Ascending aorta (tissue), 2 donors: Measurements from ENCODE around the gene CALM3. TPM values are rescaled to one million over a fixed set of nuclear protein-coding genes. Genes with fewer than 3 reads are reported as not detected.

ENCODE experiments used
- DNase-seq, 2 donors: peaks; one replicate each; pipeline ENCODE4 v3.0.0-alpha.2; 2019; ENCODE audit warnings: low spot score in 2 of 2
- H3K27ac ChIP-seq, 2 donors: fragments of 200-600 bp; sonication (generic); one replicate each; pipeline ENCODE4 v1.5.1; 2016 to 2017; ENCODE audit warnings: mild to moderate bottlenecking in 1 of 2
- H3K27me3 ChIP-seq: fragments of 200-600 bp; sonication (generic); one replicate; pipeline ENCODE4 v1.5.1; 2017
- H3K36me3 ChIP-seq, 2 donors: fragments of 200-600 bp; sonication (generic); one replicate each; pipeline ENCODE4 v1.5.1; 2016
- H3K4me1 ChIP-seq, 2 donors: fragments of 200-600 bp; sonication (generic); one replicate each; pipeline ENCODE4 v1.5.1; 2016 to 2017; ENCODE audit warnings: mild to moderate bottlenecking in 1 of 2
- H3K4me3 ChIP-seq, 2 donors: fragments of 200-600 bp; sonication (generic); one replicate each; pipeline ENCODE4 v1.5.1; 2016 to 2017; ENCODE audit warnings: mild to moderate bottlenecking in 1 of 2
- H3K9me3 ChIP-seq, 2 donors: fragments of 200-600 bp; sonication (generic); one replicate each; pipeline ENCODE4 v1.5.1; 2016
- intact Hi-C: fragments of 100-400 bp; cut with DNase I; formaldehyde crosslinking; loops from one replicate; pipeline ENCODE4 v1.15.1; 2023
- total RNA-seq: library from RNA; depleted of rRNA; stranded (reverse); fragments of >200 nt; gene quantifications from one replicate; pipeline ENCODE4 v1.1.0, GENCODE V29; 2016
- TF ChIP-seq, protein P1 (sequence below), 3 experiments: fragments of 200-600 bp in 2 of 3; fragments of 450-650 bp in 1 of 3; sonication (generic) in 2 of 3; IDR thresholded peaks; one replicate each; pipeline ENCODE4 v1.5.1; 2016 to 2019; ENCODE audit warnings: antibody characterized with exemption in 3 of 3, mild to moderate bottlenecking in 1 of 3, moderate library complexity in 1 of 3

CALM3 gene
- total RNA-seq, 1 donor from 2014 or later = 159 TPM

DNA sequence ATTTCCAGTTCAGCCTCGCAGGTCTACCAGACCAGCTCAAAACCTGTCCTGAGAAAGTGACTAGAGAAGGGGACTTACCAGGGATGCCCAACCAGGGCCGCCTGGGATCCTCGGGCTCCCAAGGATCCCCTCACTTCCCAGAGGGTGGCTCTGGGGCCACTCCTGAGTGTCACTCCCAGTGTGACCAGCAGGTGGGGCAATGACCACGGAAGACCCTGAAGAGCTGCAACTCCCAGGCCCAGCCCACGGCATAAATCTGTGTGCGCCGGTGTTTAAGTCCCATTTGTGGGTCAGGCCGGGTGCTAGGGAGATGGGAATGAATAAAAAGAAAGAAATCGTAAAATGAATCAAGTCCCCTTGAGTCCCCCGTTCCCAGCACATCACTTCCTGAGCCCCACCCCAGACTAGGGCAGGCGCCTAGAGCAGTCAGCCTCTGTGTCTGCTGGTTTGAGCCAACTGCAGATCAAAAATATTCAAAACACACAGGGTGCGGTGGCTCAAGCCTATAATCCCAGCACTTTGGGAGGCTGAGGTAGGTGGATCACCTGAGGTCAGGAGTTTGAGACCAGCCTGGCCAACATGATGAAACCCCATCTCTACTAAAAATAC lies 13.1 kb downstream of the CALM3 start:
- H3K4me1 ChIP-seq = peaks cover 9 to 21% of the 10 kb centered on the region in 2 donors
- peaks cover 10 to 25% of the 10 kb centered on the region in 2 donors for H3K36me3 ChIP-seq
- H3K4me3 ChIP-seq = no peak overlapping the region
- H3K9me3 ChIP-seq = no peaks in the 10 kb centered on the region
- intact Hi-C loops = loop anchor here (1.0 kb wide), 1 partner anchor 48 kb away; no protein-coding TSS in a partner anchor
- peak overlapping the region; percentile 1 to 23 for H3K27ac ChIP-seq
- TF ChIP-seq, protein P1, sequence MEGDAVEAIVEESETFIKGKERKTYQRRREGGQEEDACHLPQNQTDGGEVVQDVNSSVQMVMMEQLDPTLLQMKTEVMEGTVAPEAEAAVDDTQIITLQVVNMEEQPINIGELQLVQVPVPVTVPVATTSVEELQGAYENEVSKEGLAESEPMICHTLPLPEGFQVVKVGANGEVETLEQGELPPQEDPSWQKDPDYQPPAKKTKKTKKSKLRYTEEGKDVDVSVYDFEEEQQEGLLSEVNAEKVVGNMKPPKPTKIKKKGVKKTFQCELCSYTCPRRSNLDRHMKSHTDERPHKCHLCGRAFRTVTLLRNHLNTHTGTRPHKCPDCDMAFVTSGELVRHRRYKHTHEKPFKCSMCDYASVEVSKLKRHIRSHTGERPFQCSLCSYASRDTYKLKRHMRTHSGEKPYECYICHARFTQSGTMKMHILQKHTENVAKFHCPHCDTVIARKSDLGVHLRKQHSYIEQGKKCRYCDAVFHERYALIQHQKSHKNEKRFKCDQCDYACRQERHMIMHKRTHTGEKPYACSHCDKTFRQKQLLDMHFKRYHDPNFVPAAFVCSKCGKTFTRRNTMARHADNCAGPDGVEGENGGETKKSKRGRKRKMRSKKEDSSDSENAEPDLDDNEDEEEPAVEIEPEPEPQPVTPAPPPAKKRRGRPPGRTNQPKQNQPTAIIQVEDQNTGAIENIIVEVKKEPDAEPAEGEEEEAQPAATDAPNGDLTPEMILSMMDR (IDR thresholded peaks at IDR 0.05) = peak; percentile 91 to 95 (median 94)
- no peaks in the 10 kb centered on the region for H3K27me3 ChIP-seq
- peak in 1 of 2 donors; percentile 91 for DNase-seq

- Histone ChIP-seq H3K4me3 (no peak overlapping the region), H3K9me3 (no peaks in the 10 kb centered on the region), H3K36me3 (peaks cover 0 to 8% of the 10 kb centered on the region in 2 donors), H3K27ac (no peak overlapping the region), H3K27me3 (no peaks in the 10 kb centered on the region), H3K4me1 (peaks cover 16 to 34% of the 10 kb centered on the region in 2 donors)
- intact Hi-C loops = no loop called here
- TF ChIP-seq, protein P1 (IDR thresholded peaks at IDR 0.05) = no peak
- DNase-seq = no peak
Measured at GRCh38 chr19:46615966-46616365, 14.8 kb downstream of the CALM3 start.

DNA sequence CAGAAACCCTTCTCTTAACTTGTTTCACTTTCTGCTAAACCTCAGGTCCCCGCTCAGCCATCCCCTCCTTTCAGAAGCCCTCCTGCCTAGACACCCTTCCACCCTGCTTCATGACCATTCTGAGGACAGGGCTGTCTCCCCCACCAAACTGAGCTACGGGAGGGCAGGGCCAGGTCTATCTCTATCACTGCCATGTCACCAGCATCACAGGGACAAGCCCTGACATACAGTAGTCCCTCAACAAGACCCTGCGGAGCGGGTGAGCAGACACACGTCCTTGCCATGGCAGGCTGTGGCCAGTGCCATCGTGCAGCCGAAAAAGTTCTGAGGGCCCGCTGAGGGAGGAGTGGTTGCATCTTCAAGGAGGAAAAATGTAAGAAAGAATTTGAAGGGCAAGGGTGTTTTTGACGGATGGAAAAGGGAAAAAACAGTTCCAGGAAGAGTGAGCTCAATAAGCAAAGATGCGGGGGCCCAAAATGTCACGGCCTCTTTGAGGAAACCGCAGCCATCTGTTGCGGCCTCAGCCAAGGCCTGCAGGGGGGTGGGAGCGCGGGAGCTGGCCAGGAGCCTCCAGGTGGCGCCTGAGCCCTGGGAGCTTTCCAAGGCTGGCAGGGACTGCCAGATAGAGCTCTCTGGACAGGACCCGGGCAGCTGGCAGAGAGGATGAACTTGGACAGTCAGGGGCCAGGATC lies 15.6 kb downstream of the CALM3 start:
- no peaks in the 10 kb centered on the region for H3K9me3 ChIP-seq
- H3K4me3 ChIP-seq = no peak overlapping the region
- H3K27ac ChIP-seq = peak overlapping the region; percentile 30 to 39
- H3K36me3 ChIP-seq = peaks cover 0 to 6% of the 10 kb centered on the region in 2 donors
- H3K4me1 ChIP-seq = peaks cover 16 to 36% of the 10 kb centered on the region in 2 donors
- intact Hi-C loops = no loop called here
- no peak for DNase-seq
- TF ChIP-seq, protein P1 (IDR thresholded peaks at IDR 0.05) = peak in 2 of 3 experiments; percentile 18 to 50
- H3K27me3 ChIP-seq = no peaks in the 10 kb centered on the region

DNA sequence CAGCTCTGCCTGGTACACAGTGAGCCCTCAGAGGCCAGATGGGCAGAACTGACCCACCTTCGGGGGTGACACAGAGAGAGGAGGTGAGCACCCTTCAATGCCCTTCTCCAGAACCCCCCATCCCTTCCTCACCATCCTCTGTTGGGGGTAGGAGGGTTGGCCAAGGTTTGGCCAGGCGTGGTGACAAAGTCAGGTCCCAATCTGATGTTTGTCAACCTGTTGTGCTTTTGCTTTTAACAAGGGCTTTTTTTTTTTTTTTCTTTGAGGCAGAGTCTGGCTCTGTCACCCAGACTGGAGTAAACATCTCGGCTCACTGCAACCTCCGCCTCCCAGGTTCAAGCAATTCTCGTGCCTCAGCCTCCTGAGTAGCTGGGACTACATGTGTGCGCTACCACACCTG lies 16.5 kb downstream of the CALM3 start:
- no peak overlapping the region for H3K4me3 ChIP-seq
- TF ChIP-seq, protein P1 (IDR thresholded peaks at IDR 0.05) = no peak
- no peaks in the 10 kb centered on the region for H3K27me3 ChIP-seq
- DNase-seq = no peak
- H3K9me3 ChIP-seq = no peaks in the 10 kb centered on the region
- intact Hi-C loops = no loop called here
- H3K4me1 ChIP-seq = peaks cover 16 to 36% of the 10 kb centered on the region in 2 donors
- peaks cover 0 to 8% of the 10 kb centered on the region in 2 donors for H3K36me3 ChIP-seq
- peak overlapping the region; percentile 30 to 39 for H3K27ac ChIP-seq

DNA sequence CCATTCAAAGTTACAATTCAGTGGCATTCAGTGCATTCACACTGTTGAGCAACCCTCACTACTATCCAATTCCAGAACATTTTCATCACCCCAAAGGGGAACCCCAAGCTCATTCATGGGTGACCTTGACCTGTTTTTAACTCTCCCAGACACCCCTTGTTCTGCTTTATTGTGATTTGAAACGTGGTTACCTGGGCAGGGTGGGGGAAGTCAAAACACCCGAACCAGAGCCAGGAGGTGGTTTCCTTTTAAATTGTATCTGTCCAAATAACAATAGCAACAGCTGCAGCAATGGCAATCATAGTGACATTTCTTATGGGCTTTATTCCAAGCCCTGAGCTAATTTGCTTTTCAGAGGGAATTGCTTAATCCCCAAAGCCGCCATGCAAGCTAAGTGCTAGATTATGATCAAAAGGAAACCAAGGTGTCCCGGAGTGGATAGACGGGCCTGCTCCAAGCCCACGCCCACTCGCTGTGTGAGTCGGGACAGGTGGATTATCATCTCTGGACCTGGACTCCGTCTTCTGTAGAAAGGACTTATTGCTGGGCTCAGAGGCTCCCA lies 17.6 kb downstream of the CALM3 start:
- intact Hi-C loops = no loop called here
- peak overlapping the region; percentile 97 to 98 for H3K27ac ChIP-seq
- H3K4me1 ChIP-seq = peaks cover 22 to 42% of the 10 kb centered on the region in 2 donors

More for the DNA sequence above, 17.6 kb downstream of the CALM3 start:
- peaks cover 0 to 8% of the 10 kb centered on the region in 2 donors for H3K36me3 ChIP-seq
- no peak for DNase-seq
- H3K4me3 ChIP-seq = no peak overlapping the region
- H3K9me3 ChIP-seq = no peaks in the 10 kb centered on the region
- TF ChIP-seq, protein P1 (IDR thresholded peaks at IDR 0.05) = no peak
- H3K27me3 ChIP-seq = no peaks in the 10 kb centered on the region
